GM18517 (cell line): Measurements from ENCODE around the gene PPP2R2C.

Experiments
- ATAC-seq: cut with Tn5 transposase; IDR thresholded peaks from one replicate; pipeline ENCODE4 v1.9.1; 2021; ENCODE audit warnings: mild to moderate bottlenecking, moderate library complexity; ENCODE audit not compliant: unreplicated experiment

The PPP2R2C gene

GRCh38 chr4:6277139-6277802 lies 195.1 kb downstream of the PPP2R2C start:
- ATAC-seq, result no peak

DNA sequence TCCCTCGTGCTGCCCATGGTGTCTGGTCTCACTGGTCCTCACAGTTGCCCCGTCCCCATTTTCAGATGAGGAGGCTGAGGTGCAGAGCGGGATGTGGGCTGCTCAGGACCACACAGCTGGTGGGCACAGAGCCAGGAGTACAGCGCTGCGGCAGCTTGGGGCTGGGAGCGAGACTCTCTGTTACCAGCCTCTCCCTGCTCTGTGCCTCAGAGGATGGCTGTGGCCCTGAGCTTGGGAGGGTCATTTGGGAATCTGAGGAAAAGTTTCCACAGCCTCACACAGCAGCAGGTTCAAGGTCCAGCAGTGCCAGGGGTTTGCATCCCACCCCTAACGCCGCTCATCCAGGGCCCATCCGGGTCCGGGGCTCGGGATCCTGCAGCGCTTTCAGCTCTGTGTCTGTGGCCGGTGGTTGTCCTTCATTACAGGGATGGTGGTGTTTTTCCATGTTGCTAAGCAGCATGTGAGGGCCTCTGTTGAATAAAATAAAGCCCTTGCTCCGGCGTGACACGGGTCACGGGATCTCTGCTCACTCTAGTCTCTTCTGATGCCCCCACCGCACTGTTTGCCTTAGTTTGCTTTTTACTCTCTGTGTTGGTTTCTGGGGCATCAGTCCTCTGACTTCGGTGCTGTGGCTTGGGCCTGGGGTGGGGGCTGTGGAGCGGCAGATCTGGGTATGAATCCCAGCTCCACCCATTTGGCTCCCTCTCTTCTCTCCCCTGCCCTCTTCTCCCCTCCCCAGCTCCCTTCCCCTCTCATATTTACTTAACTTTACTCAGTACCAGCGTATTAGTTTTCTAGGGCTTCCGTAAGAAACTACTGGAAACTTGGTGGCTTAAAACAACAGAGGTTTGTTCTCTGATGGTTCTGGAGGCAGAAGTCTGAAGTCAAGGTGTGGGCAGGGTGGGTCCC lies 196.3 kb downstream of the PPP2R2C start:
- no peak for ATAC-seq

DNA sequence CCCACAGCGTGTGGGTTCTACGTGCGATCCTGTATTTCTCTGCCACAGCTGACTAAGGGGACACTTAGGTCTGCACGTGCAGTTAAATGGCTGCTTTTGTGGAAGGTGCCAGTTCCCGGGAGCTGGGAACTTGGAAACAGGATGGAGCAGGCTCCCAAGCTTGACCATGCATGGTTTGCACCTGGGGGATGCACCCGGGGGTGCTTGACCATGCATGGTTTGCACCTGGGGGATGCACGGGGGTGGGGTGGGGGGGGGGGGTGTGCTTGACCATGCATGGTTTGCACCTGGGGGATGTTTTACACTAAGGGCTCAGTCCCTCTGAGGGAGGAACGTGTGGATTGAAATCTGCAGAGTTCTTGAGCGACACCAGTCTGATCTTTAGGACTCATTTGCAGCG lies 197.1 kb downstream of the PPP2R2C start:
- no peak for ATAC-seq

DNA sequence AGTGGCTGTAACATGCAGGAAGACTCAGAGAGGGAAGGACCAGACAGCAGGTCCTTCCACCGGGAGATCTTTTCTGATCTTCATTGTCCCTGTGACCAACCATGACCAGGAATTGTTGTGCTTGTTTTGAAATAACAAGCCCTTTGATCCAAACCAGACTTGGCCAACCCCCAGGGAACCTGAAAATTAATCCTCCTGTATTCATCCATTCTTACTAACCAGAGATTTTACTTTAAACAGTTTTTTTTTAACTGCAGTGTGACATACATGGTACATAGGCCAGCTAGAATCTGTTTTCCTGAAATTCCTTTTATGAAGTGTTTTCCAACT lies 198.8 kb downstream of the PPP2R2C start:
- ATAC-seq, result no peak

DNA sequence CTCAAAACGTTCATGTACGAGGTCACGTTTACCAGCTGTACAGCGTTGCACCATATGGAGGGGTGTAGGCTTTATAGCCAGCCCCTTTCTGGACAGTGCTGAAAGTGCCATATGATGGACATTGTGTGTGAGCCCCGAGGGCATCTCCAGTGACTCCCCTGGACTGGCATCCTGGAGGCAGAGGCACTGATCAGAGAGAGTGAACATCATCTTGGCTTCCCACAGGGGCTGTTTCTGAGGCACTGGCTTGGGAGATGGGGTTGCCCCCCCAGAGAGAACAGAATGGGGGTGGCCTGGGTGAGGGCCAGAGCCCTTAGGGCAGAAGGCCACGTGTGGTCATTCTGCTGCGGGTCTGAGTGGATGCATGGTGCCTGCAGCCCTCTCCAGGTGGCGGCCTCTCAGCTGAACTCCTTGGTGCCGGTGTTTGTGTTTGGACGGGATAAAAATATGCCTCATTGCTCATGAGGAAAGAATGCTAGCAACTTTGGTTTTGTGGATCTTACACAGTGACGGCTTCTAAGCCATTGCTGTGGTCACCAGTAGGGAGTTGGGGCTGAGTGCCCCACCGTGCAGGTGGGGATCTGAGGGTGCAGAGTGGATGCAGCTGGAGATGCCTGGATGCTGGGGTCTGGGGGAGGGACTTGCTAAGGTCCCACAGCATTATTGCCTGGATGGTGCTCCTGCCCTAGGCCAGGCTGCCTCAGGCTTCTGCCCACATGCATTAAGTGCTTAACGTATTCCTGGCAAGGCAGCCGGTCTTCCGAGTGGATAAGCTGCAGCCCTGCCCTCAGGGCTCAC lies 199.4 kb downstream of the PPP2R2C start:
- no peak for ATAC-seq

DNA sequence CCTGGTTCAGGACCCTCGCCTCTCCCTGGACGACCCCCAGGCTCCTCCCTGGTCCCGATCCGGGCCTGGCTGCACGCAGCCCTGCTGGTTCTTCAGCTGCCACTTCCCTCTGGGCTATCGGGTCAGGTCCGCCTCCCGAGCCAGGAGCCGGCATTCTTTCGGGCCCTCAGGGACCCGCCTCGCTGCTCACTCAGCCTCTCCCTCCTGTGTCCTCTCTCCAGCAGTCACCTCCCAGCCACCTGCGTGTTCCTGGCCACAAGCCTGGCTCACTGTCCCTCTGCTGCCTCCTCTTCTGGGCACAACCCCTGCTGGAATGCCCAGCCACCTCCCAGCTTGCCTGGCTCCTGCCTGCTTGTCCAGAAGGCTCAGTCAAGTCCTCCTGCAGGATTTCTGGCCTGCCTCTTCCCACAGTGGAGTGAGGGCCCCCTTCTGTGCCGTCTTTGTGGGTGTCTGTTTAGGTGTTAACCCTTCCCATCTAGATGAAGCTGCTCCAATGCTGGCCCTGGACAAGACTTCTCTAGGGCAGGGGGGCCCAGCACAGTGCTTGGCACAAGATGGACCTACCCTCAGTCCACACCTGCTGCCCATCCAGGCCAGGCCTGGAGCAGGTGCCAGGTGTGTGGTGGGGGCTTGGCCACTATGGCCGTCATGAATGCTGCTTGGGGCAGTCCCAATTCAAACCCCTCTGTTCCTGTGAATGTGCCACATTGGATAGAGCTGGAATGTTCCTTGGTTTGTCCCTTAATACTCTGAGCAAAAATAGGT lies 200.5 kb downstream of the PPP2R2C start:
- no peak for ATAC-seq

GRCh38 chr4:6271206-6271605 lies 201.2 kb downstream of the PPP2R2C start:
- no peak for ATAC-seq

GRCh38 chr4:6270636-6271121 lies 201.7 kb downstream of the PPP2R2C start:
- no peak for ATAC-seq
